NB4 (cell line): Measurements from ENCODE around the gene WDR45B.

ENCODE experiments used
- DNase-seq: peaks from one replicate; pipeline ENCODE4 v3.0.0; 2010; ENCODE audit warnings: low read depth
- H3K4me3 ChIP-seq: one replicate; pipeline ENCODE4 v1.5.1; 2011; ENCODE audit warnings: mild to moderate bottlenecking, low read depth, low read length, moderate library complexity
- CTCF ChIP-seq: IDR thresholded peaks from one replicate; pipeline ENCODE4 v1.5.1; 2012; ENCODE audit warnings: low read depth, low read length
- MAX ChIP-seq: IDR thresholded peaks from 2 replicates; pipeline ENCODE4 v1.6.1; 2011; ENCODE audit warnings: low read depth, low read length
- MYC ChIP-seq: IDR thresholded peaks from 2 replicates; pipeline ENCODE4 v1.6.1; 2011; ENCODE audit warnings: low read depth, low read length
- POLR2A ChIP-seq: IDR thresholded peaks from 2 replicates; pipeline ENCODE4 v1.6.1; 2011; ENCODE audit warnings: mild to moderate bottlenecking; ENCODE audit not compliant: insufficient read length; ENCODE audit errors: extremely low read depth

Gene WDR45B

GRCh38 chr17:82667668-82668000 lies 19.4 kb upstream of the WDR45B start:
- TF ChIP-seq POLR2A: no peak
- no peak for TF ChIP-seq MAX
- no peak for TF ChIP-seq MYC
- TF ChIP-seq CTCF: no peak

GRCh38 chr17:82666931-82667667 lies 18.9 kb upstream of the WDR45B start:
- no peak for DNase-seq
- H3K4me3 ChIP-seq: no peak overlapping the region
- TF ChIP-seq CTCF: no peak
- no peak for TF ChIP-seq MYC
- TF ChIP-seq POLR2A: no peak
- no peak for TF ChIP-seq MAX

More at GRCh38 chr17:82667668-82668000, 19.4 kb upstream of the WDR45B start:
- H3K4me3 ChIP-seq: no peak overlapping the region
- DNase-seq: no peak

- TF ChIP-seq POLR2A: no peak
- DNase-seq: no peak
- H3K4me3 ChIP-seq: no peak overlapping the region
Observed at GRCh38 chr17:82665891-82666290, 17.6 kb upstream of the WDR45B start.

GRCh38 chr17:82665217-82665616 lies 17.0 kb upstream of the WDR45B start:
- H3K4me3 ChIP-seq: no peak overlapping the region
- no peak for TF ChIP-seq CTCF
- TF ChIP-seq POLR2A: no peak
- no peak for TF ChIP-seq MAX
- no peak for TF ChIP-seq MYC
- no peak for DNase-seq

- no peak overlapping the region for H3K4me3 ChIP-seq
- TF ChIP-seq MAX (no peak), MYC (no peak), POLR2A (no peak), CTCF (no peak)
- DNase-seq: no peak
Observed at GRCh38 chr17:82664701-82665182, 16.5 kb upstream of the WDR45B start.

- no peak for TF ChIP-seq CTCF
- no peak for TF ChIP-seq MAX
- no peak for TF ChIP-seq MYC
- TF ChIP-seq POLR2A: no peak
- H3K4me3 ChIP-seq: no peak overlapping the region
- DNase-seq: no peak
Observed at GRCh38 chr17:82664276-82664575, 16.0 kb upstream of the WDR45B start.
